Duodenal mucosa (tissue), 2 donors: ENCODE data around the gene RNF8.
"Not testable (repeated sequence)": the region's sequence is repeated elsewhere in the genome, so short reads cannot be mapped to it uniquely, and the experiment has no call there.

Experiments
- H3K27ac ChIP-seq: one replicate; pipeline ENCODE4 v1.7.0; 2013; ENCODE audit warnings: low read depth, low read length
- H3K27me3 ChIP-seq, 2 donors: one replicate each; pipeline ENCODE4 v1.7.0; 2013; ENCODE audit warnings: low read length in 2 of 2, control low read depth in 1 of 2; ENCODE audit not compliant: insufficient read depth in 2 of 2, control insufficient read depth in 1 of 2
- H3K36me3 ChIP-seq, 2 donors: one replicate each; pipeline ENCODE4 v1.7.0; 2013; ENCODE audit warnings: low read length in 2 of 2, control low read depth in 1 of 2; ENCODE audit not compliant: insufficient read depth in 2 of 2, control insufficient read depth in 1 of 2
- H3K4me1 ChIP-seq, 2 donors: one replicate each; pipeline ENCODE4 v1.7.0; 2013; ENCODE audit warnings: low read length in 2 of 2, control low read depth in 1 of 2; ENCODE audit not compliant: insufficient read depth in 2 of 2, control insufficient read depth in 1 of 2
- H3K4me3 ChIP-seq, 2 donors: one replicate each; pipeline ENCODE4 v1.7.0; 2013; ENCODE audit warnings: low read length in 2 of 2, low read depth in 1 of 2
- H3K9ac ChIP-seq, 2 donors: one replicate each; pipeline ENCODE4 v1.7.0; 2013; ENCODE audit warnings: low read length in 2 of 2, low read depth in 1 of 2
- H3K9me3 ChIP-seq, 2 donors: one replicate each; pipeline ENCODE4 v1.7.0; 2013; ENCODE audit warnings: low read length in 2 of 2, control low read depth in 1 of 2; ENCODE audit not compliant: control insufficient read depth in 1 of 2

Gene RNF8

GRCh38 chr6:37353761-37354525 lies at the start of gene RNF8:
TSS of gene RNF8 (plus strand) at chr6:37353983. CDS start at chr6:37354165, 182 bp downstream.
- H3K27ac ChIP-seq, result no peak within 1 kb of the TSS
- H3K9me3 ChIP-seq, result no peaks in the 10 kb centered on the region
- H3K4me1 ChIP-seq, result peaks cover 6 to 14% of the 10 kb centered on the region in 2 donors
- H3K27me3 ChIP-seq, result no peaks in the 10 kb centered on the region
- H3K9ac ChIP-seq, result peak within 1 kb of the TSS; percentile 71 to 76
- no peaks in the 10 kb centered on the region for H3K36me3 ChIP-seq
- H3K4me3 ChIP-seq, result peak within 1 kb of the TSS; percentile 93 to 95

- no peaks in the 10 kb centered on the region for H3K9me3 ChIP-seq
- no peaks in the 10 kb centered on the region for H3K4me1 ChIP-seq
- no peak overlapping the region for H3K4me3 ChIP-seq
- H3K9ac ChIP-seq, result no peak overlapping the region
- peaks cover 29 to 49% of the 10 kb centered on the region in 2 donors for H3K36me3 ChIP-seq
- no peaks in the 10 kb centered on the region for H3K27me3 ChIP-seq
- no peak overlapping the region for H3K27ac ChIP-seq
Observed at GRCh38 chr6:37304766-37305165, 49.0 kb upstream of the RNF8 start.

- Histone ChIP-seq H3K9ac (no peak overlapping the region), H3K4me1 (no peaks in the 10 kb centered on the region), H3K9me3 (no peaks in the 10 kb centered on the region), H3K27ac (no peak overlapping the region), H3K4me3 (no peak overlapping the region), H3K36me3 (peaks cover 29 to 49% of the 10 kb centered on the region in 2 donors), H3K27me3 (no peaks in the 10 kb centered on the region)
Observed at GRCh38 chr6:37305841-37306425, 47.9 kb upstream of the RNF8 start.

- H3K9me3 ChIP-seq, result no peaks in the 10 kb centered on the region
- peaks cover 27 to 49% of the 10 kb centered on the region in 2 donors for H3K36me3 ChIP-seq
- no peaks in the 10 kb centered on the region for H3K27me3 ChIP-seq
- H3K27ac ChIP-seq, result no peak overlapping the region
- H3K4me3 ChIP-seq, result no peak overlapping the region
- H3K4me1 ChIP-seq, result no peaks in the 10 kb centered on the region
- no peak overlapping the region for H3K9ac ChIP-seq
Observed at GRCh38 chr6:37306624-37307222, 47.1 kb upstream of the RNF8 start.

- peaks cover 19 to 43% of the 10 kb centered on the region in 2 donors for H3K36me3 ChIP-seq
- not testable (repeated sequence) for H3K9me3 ChIP-seq, H3K27ac ChIP-seq, H3K9ac ChIP-seq, H3K27me3 ChIP-seq, H3K4me1 ChIP-seq, H3K4me3 ChIP-seq
Observed at GRCh38 chr6:37307484-37307883, 46.3 kb upstream of the RNF8 start.

- no peak overlapping the region for H3K4me3 ChIP-seq
- H3K9ac ChIP-seq, result no peak overlapping the region
- H3K9me3 ChIP-seq, result no peaks in the 10 kb centered on the region
- peaks cover 20 to 40% of the 10 kb centered on the region in 2 donors for H3K36me3 ChIP-seq
- no peaks in the 10 kb centered on the region for H3K4me1 ChIP-seq
- no peaks in the 10 kb centered on the region for H3K27me3 ChIP-seq
- H3K27ac ChIP-seq, result no peak overlapping the region
Observed at GRCh38 chr6:37308069-37308815, 45.5 kb upstream of the RNF8 start.

GRCh38 chr6:37309046-37309445 lies 44.7 kb upstream of the RNF8 start:
- Histone ChIP-seq H3K9me3 (no peaks in the 10 kb centered on the region), H3K36me3 (peaks cover 23 to 40% of the 10 kb centered on the region in 2 donors), H3K4me3 (no peak overlapping the region), H3K4me1 (no peaks in the 10 kb centered on the region), H3K9ac (no peak overlapping the region), H3K27me3 (no peaks in the 10 kb centered on the region), H3K27ac (no peak overlapping the region)

GRCh38 chr6:37309692-37310091 lies 44.1 kb upstream of the RNF8 start:
- no peaks in the 10 kb centered on the region for H3K4me1 ChIP-seq
- peaks cover 22 to 40% of the 10 kb centered on the region in 2 donors for H3K36me3 ChIP-seq
- H3K9me3 ChIP-seq, result no peaks in the 10 kb centered on the region

GRCh38 chr6:37310966-37311365 lies 42.8 kb upstream of the RNF8 start:
- H3K9me3 ChIP-seq, result no peaks in the 10 kb centered on the region
- no peak overlapping the region for H3K9ac ChIP-seq
- no peaks in the 10 kb centered on the region for H3K27me3 ChIP-seq
- no peaks in the 10 kb centered on the region for H3K4me1 ChIP-seq
- no peak overlapping the region for H3K4me3 ChIP-seq
- H3K27ac ChIP-seq, result no peak overlapping the region
- H3K36me3 ChIP-seq, result peaks cover 25 to 36% of the 10 kb centered on the region in 2 donors

More at GRCh38 chr6:37309692-37310091, 44.1 kb upstream of the RNF8 start:
- Histone ChIP-seq H3K4me3 (no peak overlapping the region), H3K27ac (no peak overlapping the region), H3K9ac (no peak overlapping the region), H3K27me3 (no peaks in the 10 kb centered on the region)
